Measurements from ENCODE around the gene BPTF.

- TF ChIP-seq GATA2 (IDR thresholded peaks at IDR 0.05; ENCODE audit: low read depth, low read length) (no peak), GATA3 (IDR thresholded peaks at IDR 0.05; ENCODE audit: low read depth, low read length) (no peak)
Observed at GRCh38 chr17:67841992-67842391, 16.7 kb downstream of the BPTF start.
